Endothelial cell of hepatic sinusoid (primary cell): ENCODE results near the gene PLPPR2.
"Not testable (repeated sequence)": the region's sequence is repeated elsewhere in the genome, so short reads cannot be mapped to it uniquely, and the experiment has no call there.

ENCODE experiments used
- in situ Hi-C: cut with HindIII; loops from 2 replicates; pipeline ENCODE4 v1.10.0; 2017; ENCODE audit warnings: low sequenced_read_pairs

PLPPR2 gene

GRCh38 chr19:11355160-11356073 lies at the start of gene PLPPR2:
TSS of gene PLPPR2 (plus strand) at chr19:11355432. CDS start at chr19:11357674, 2,242 bp downstream.
- in situ Hi-C loops: no loop called here

- in situ Hi-C loops: loop anchor here (25.0 kb wide), 1 partner anchor 256 kb away; the partner anchor contains the start of gene ELOF1
These were observed 48.9 kb upstream of the PLPPR2 start for GRCh38 chr19:11306337-11306736.

DNA sequence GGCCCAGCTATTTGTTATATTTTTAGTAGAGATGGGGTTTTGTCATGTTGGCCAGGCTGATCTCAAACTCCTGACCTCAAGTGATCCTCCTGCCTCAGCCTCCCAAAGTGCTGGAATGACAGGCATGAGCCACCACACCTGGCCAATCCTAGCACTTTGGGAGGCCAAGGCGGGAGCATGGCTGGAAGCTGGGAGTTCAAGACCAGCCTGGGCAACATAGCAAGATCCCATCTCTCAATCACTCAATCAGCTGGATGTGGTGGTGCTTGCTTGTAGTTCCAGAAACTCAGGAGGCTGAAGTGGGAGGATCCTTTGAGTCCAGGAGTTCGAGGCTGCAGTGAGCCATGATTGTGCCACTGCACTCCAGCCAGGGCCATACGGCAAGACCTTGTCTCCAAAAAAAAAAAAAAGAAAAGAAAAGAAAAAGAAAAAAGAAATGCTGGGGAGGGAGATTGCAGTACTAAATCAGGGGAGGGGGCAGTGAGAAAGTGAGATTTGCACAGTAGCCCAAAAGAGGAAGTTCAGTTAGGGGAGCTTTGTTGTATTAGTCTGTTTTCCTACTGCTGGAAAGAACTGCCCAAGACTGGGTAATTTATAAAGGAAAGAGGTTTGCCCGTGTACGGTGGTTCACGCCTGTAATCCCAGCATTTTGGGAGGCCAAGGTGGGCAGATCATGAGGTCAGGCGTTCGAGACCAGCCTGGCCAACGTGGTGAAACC lies 34.8 kb upstream of the PLPPR2 start:
- in situ Hi-C loops: loop anchor here (25.0 kb wide), 1 partner anchor 242 kb away; the partner anchor contains the start of gene ELOF1

GRCh38 chr19:11321191-11322126 lies 33.8 kb upstream of the PLPPR2 start:
- in situ Hi-C loops: loop anchor here (25.0 kb wide), 1 partner anchor 241 kb away; the partner anchor contains the start of gene ELOF1

GRCh38 chr19:11322269-11323024 lies 32.8 kb upstream of the PLPPR2 start:
- in situ Hi-C loops: loop anchor here (25.0 kb wide), 1 partner anchor 240 kb away; the partner anchor contains the start of gene ELOF1

GRCh38 chr19:11323601-11324078 lies 31.6 kb upstream of the PLPPR2 start:
- in situ Hi-C loops: loop anchor here (25.0 kb wide), 1 partner anchor 239 kb away; the partner anchor contains the start of gene ELOF1

DNA sequence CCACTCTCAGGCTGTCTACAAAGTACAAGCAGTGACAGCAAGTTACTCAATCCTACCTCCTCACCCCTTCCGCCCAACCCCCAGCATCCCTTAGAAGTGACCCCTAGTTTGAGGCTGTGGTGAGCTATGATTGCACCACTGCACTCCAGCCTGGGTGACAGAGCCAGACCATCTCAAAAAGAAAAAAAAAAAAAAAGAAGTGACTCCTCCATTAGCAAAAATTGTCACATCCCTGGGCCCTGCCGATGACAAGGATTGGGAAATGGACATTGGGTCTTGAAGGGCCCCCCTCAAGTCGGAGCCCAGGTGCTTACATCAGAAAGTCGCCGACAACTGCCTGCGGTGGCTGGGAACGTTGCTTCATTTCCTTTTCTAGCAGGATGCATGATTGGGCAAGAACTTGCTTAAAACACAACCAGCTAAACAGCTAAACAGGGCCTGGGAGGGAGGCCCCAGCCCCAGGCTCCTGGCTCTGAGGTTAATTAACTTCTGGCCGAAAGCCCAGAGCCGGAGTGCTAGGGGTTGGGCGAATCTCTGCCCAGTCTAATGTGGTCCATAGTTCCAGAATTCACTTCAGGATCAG lies 31.1 kb upstream of the PLPPR2 start:
- in situ Hi-C loops: loop anchor here (25.0 kb wide), 1 partner anchor 238 kb away; the partner anchor contains the start of gene ELOF1

GRCh38 chr19:11324748-11325389 lies 30.4 kb upstream of the PLPPR2 start:
- in situ Hi-C loops: loop anchor here (25.0 kb wide), 1 partner anchor 237 kb away; the partner anchor contains the start of gene ELOF1

GRCh38 chr19:11325544-11325943 lies 29.7 kb upstream of the PLPPR2 start:
- in situ Hi-C loops: no loop called here

- in situ Hi-C loops: no loop called here
These were observed 25.1 kb upstream of the PLPPR2 start for GRCh38 chr19:11330127-11330526.

GRCh38 chr19:11331502-11331901 lies 23.7 kb upstream of the PLPPR2 start:
- in situ Hi-C loops: no loop called here

GRCh38 chr19:11332822-11333221 lies 22.4 kb upstream of the PLPPR2 start:
- in situ Hi-C loops: no loop called here

DNA sequence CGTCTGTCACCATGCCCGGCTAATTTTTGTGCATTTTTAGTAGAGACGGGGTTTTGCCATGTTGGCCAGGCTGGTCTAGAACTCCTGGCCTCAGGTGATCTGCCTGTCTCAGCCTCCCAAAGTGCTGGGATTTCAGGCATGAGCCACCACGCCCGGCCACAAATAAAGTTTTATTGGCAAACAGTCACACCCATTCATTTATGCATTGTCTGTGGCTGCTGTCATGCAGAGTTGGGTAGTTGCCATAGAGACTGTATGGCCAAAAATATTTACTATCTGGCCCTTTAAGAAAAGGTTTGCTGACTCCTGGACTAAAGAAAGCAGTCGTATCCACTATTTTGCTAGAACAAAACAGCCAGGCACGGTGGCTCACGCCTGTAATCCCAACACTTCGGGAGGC lies 21.4 kb upstream of the PLPPR2 start:
- in situ Hi-C loops: not testable (repeated sequence)

- in situ Hi-C loops: no loop called here
These were observed 19.6 kb upstream of the PLPPR2 start for GRCh38 chr19:11335449-11336146.

- in situ Hi-C loops: no loop called here
These were observed 18.2 kb upstream of the PLPPR2 start for GRCh38 chr19:11337080-11337479.

- in situ Hi-C loops: no loop called here
These were observed 17.1 kb upstream of the PLPPR2 start for GRCh38 chr19:11338121-11338520.

DNA sequence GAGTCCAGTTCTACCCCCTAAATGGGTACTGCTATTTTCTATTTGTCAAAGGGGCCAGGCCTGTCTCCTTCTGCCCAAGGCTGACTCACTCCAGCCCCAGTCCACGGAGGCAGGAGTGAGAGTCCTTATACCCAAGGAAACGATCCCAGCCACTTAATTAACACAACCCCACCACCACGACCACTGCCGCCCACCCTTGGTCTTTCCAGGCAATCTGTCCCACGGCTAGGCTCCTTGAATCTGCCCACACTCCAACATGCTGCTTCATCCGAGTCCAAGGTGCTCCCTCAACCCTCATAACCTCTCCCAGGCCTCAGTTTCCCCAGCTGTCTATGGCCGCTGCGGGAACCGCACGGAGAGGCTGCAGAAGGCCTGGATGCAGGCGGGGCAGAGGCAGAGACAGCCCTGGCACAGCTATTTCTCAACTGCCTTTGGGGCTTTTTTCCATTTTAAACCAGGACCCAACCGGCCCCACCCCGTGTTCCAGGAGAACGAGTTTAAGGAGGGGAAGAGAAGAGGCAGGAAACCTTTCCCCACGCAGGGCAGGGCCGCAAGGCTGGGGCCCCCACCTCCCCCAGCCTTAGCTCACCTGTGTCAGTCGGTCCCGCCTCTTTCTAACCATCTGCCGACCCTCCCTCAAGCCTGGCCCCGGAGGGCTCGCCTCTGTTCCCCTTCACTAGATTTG lies 16.5 kb upstream of the PLPPR2 start:
- in situ Hi-C loops: no loop called here
